ENCODE results near the gene RABGGTA.

Gene RABGGTA

DNA sequence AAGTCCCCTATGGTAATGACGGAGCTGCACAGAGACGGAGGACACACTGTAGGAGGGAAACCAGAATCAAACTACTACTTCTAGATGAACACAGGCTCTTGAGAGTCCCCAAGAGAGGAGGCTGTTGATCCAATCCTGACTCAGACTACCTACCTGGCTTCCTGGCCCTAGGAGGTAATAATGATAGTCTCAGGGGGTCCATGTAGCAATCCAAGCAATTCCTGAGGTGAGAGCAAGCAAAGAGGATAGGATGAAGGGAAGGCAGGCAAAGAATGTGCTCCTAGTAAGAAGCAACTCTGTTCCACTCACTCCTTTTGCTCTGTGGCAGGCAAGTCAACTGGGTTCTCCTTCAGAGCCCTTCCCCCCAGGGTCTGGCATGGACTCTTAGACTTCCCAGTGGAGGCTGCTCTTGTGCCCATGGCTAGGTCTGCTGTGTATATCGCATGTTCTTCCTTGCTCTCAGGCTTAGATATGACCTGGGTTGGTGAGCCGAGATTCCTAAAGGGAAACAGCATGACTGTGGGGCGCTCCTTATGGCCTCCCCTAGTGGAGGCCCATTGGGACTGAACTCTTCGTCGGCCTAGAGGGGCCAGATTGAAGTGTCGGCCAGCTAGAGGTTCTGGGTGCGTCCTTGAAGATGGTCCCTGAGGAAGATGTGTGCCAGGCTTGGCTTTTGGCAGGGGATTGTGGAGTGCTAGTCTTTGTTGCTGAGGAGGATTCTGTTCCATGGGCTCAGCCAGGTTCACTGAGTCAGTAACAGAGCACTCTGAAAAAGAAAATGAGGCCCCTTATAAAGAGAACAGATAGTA, 31.1 kb downstream of the RABGGTA start:
- H3K4me3 ChIP-seq (ENCODE audit: low read length), result no peak overlapping the region
- no peaks in the 10 kb centered on the region for H3K79me2 ChIP-seq (ENCODE audit: low read length)
- H3K4me1 ChIP-seq (ENCODE audit: low read length), result peaks cover 11% of the 10 kb centered on the region
- H3K27me3 ChIP-seq (ENCODE audit: low read depth, low read length), result no peaks in the 10 kb centered on the region
- H3K27ac ChIP-seq (ENCODE audit: low read length), result no peak overlapping the region
- H3K36me3 ChIP-seq (replicated peaks; ENCODE audit: low read depth, low read length), result peaks cover 48% of the 10 kb centered on the region
- H3K9me3 ChIP-seq (ENCODE audit: insufficient read depth, low read length), result no peaks in the 10 kb centered on the region
- no peak for TF ChIP-seq EZH2phosphoT487 (IDR thresholded peaks at IDR 0.05; ENCODE audit: low read depth)
- TF ChIP-seq, protein P1, sequence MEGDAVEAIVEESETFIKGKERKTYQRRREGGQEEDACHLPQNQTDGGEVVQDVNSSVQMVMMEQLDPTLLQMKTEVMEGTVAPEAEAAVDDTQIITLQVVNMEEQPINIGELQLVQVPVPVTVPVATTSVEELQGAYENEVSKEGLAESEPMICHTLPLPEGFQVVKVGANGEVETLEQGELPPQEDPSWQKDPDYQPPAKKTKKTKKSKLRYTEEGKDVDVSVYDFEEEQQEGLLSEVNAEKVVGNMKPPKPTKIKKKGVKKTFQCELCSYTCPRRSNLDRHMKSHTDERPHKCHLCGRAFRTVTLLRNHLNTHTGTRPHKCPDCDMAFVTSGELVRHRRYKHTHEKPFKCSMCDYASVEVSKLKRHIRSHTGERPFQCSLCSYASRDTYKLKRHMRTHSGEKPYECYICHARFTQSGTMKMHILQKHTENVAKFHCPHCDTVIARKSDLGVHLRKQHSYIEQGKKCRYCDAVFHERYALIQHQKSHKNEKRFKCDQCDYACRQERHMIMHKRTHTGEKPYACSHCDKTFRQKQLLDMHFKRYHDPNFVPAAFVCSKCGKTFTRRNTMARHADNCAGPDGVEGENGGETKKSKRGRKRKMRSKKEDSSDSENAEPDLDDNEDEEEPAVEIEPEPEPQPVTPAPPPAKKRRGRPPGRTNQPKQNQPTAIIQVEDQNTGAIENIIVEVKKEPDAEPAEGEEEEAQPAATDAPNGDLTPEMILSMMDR (IDR thresholded peaks at IDR 0.05; ENCODE audit: low read depth, low read length), result no peak
- H4K20me1 ChIP-seq (ENCODE audit: insufficient read depth, low read length), result peaks cover 5% of the 10 kb centered on the region; the same call in 1 of the 2 replicates
- H3K4me2 ChIP-seq (ENCODE audit: low read length), result no peak overlapping the region
- H3K9ac ChIP-seq (ENCODE audit: low read length), result no peak overlapping the region
- no peak overlapping the region for H2AFZ ChIP-seq (ENCODE audit: low read depth, low read length)

DNA sequence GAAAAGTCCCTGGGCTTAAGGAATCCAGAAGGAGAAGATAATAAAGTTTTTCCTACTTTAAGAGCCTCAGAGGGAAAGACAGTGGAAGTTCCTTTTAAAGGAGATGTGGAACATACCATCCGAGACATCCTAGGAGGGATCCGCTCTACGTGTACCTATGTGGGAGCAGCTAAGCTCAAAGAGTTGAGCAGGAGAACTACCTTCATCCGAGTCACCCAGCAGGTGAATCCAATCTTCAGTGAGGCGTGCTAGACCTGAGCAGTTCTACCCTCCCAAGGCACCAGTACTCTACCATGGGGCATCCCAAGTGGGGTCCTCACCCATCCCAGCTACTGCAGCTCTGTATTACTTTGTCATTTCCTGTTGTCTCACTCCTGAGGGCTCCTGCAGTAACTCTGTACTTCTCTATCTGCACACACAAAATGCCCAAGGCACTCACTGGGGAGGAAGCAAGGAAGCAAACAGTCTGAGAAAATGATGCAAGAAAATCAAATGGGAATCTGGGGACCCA, 32.8 kb downstream of the RABGGTA start:
- H3K27me3 ChIP-seq (ENCODE audit: low read depth, low read length), result no peaks in the 10 kb centered on the region
- H2AFZ ChIP-seq (ENCODE audit: low read depth, low read length), result no peak overlapping the region
- no peak overlapping the region for H3K9ac ChIP-seq (ENCODE audit: low read length)
- TF ChIP-seq, protein P1 (IDR thresholded peaks at IDR 0.05; ENCODE audit: low read depth, low read length), result no peak
- no peak for TF ChIP-seq EZH2phosphoT487 (IDR thresholded peaks at IDR 0.05; ENCODE audit: low read depth)
- no peaks in the 10 kb centered on the region for H3K9me3 ChIP-seq (ENCODE audit: insufficient read depth, low read length)
- no peak overlapping the region for H3K27ac ChIP-seq (ENCODE audit: low read length)
- H3K36me3 ChIP-seq (replicated peaks; ENCODE audit: low read depth, low read length), result peaks cover 48% of the 10 kb centered on the region
- H3K4me1 ChIP-seq (ENCODE audit: low read length), result peaks cover 10% of the 10 kb centered on the region
- peaks cover 5% of the 10 kb centered on the region; the same call in 1 of the 2 replicates for H4K20me1 ChIP-seq (ENCODE audit: insufficient read depth, low read length)
- H3K4me2 ChIP-seq (ENCODE audit: low read length), result no peak overlapping the region
- H3K4me3 ChIP-seq (ENCODE audit: low read length), result no peak overlapping the region
- peaks cover 1% of the 10 kb centered on the region for H3K79me2 ChIP-seq (ENCODE audit: low read length)

DNA sequence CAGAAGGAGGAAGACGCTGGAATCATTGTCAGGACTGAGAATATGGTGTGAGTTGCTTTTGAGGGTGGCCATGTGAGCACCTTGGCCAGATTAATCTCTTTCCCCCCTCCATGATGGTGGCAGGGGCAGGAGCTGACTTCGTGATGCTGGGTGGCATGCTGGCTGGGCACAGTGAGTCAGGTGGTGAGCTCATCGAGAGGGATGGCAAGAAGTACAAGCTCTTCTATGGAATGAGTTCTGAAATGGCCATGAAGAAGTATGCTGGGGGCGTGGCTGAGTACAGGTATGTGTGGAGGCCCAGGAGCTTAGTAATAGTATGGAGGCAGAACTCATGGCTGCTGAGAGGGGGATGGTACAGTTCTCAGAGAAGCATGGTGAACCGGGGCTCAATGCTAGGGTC, 33.3 kb downstream of the RABGGTA start:
- Histone ChIP-seq H3K4me2 (ENCODE audit: low read length) (no peak overlapping the region), H3K79me2 (ENCODE audit: low read length) (peaks cover 6% of the 10 kb centered on the region), H2AFZ (ENCODE audit: low read depth, low read length) (no peak overlapping the region), H3K9me3 (ENCODE audit: insufficient read depth, low read length) (no peaks in the 10 kb centered on the region), H4K20me1 (ENCODE audit: insufficient read depth, low read length) (peaks cover 5% of the 10 kb centered on the region; the same call in 1 of the 2 replicates), H3K4me3 (ENCODE audit: low read length) (no peak overlapping the region), H3K27me3 (ENCODE audit: low read depth, low read length) (no peaks in the 10 kb centered on the region), H3K4me1 (ENCODE audit: low read length) (peaks cover 11% of the 10 kb centered on the region), H3K27ac (ENCODE audit: low read length) (no peak overlapping the region), H3K36me3 (replicated peaks; ENCODE audit: low read depth, low read length) (peaks cover 48% of the 10 kb centered on the region), H3K9ac (ENCODE audit: low read length) (no peak overlapping the region)
- TF ChIP-seq EZH2phosphoT487 (IDR thresholded peaks at IDR 0.05; ENCODE audit: low read depth), result no peak
- TF ChIP-seq, protein P1 (IDR thresholded peaks at IDR 0.05; ENCODE audit: low read depth, low read length), result no peak

DNA sequence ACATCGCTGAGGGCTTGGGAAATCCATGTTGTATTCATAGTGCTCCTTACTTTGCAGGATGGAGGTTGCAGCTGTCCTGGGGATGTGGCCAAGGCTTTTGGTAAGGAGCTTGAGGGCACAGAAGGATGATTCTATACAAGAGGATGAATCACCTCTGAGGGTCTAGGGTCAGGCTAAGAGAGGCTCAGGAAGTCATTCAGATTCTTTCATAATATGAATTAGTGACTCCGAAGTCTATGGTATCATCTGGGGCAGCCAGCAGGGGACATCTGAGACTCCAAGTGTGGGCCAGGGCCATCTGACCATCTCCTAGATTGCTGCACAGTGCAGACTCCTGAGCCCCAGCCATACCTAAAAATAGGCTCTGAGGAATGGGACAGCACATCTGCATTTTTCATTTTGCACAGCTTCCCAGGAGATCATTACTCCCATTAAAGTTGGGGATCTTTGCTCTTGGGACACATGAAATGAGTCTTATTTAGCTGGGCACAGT, 33.9 kb downstream of the RABGGTA start:
- H3K27ac ChIP-seq (ENCODE audit: low read length), result no peak overlapping the region
- H3K36me3 ChIP-seq (replicated peaks; ENCODE audit: low read depth, low read length), result peaks cover 48% of the 10 kb centered on the region
- H4K20me1 ChIP-seq (ENCODE audit: insufficient read depth, low read length), result peaks cover 5% of the 10 kb centered on the region; the same call in 1 of the 2 replicates
- no peak overlapping the region for H3K4me3 ChIP-seq (ENCODE audit: low read length)
- no peak overlapping the region for H2AFZ ChIP-seq (ENCODE audit: low read depth, low read length)
- peaks cover 9% of the 10 kb centered on the region for H3K79me2 ChIP-seq (ENCODE audit: low read length)
- H3K9ac ChIP-seq (ENCODE audit: low read length), result no peak overlapping the region
- no peak for TF ChIP-seq EZH2phosphoT487 (IDR thresholded peaks at IDR 0.05; ENCODE audit: low read depth)
- TF ChIP-seq, protein P1 (IDR thresholded peaks at IDR 0.05; ENCODE audit: low read depth, low read length), result no peak
- no peak overlapping the region for H3K4me2 ChIP-seq (ENCODE audit: low read length)
- no peaks in the 10 kb centered on the region for H3K27me3 ChIP-seq (ENCODE audit: low read depth, low read length)
- H3K4me1 ChIP-seq (ENCODE audit: low read length), result peaks cover 12% of the 10 kb centered on the region
- H3K9me3 ChIP-seq (ENCODE audit: insufficient read depth, low read length), result no peaks in the 10 kb centered on the region
